Activated CD8-positive, alpha-beta memory T cell treated with anti-CD3 and anti-CD28 coated beads for 1 hour (primary cell): ENCODE data around the gene DENND1C.

Source experiments
- DNase-seq, 2 donors: peaks; one replicate each; pipeline ENCODE4 v3.0.0-alpha.2; 2020; ENCODE audit warnings: low read depth in 1 of 2; ENCODE audit errors: extremely low read depth in 1 of 2

DENND1C gene

GRCh38 chr19:6425732-6426620 lies 55.6 kb downstream of the DENND1C start:
- DNase-seq = no peak

GRCh38 chr19:6424939-6425731 lies 56.5 kb downstream of the DENND1C start:
- DNase-seq = peak; percentile 96 to 100

- DNase-seq = no peak
These were observed 57.2 kb downstream of the DENND1C start, which contains the start of gene KHSRP for GRCh38 chr19:6424195-6424938. TSS of gene KHSRP (minus strand) at chr19:6424811. CDS start at chr19:6424701, 110 bp downstream.

GRCh38 chr19:6423499-6424194 lies 57.9 kb downstream of the DENND1C start:
- no peak for DNase-seq

- no peak for DNase-seq
These were observed 60.2 kb downstream of the DENND1C start for GRCh38 chr19:6421075-6422014.

- DNase-seq = no peak
These were observed 63.0 kb downstream of the DENND1C start for GRCh38 chr19:6418562-6418932.

- DNase-seq = no peak
These were observed 63.6 kb downstream of the DENND1C start for GRCh38 chr19:6417713-6418561.
